Caco-2 (cell line): ENCODE results near the gene PUS7L. TPM values are rescaled to one million over a fixed set of nuclear protein-coding genes. Genes with fewer than 3 reads are reported as not detected.

Experiments
- BruUV-seq: library from RNA; stranded (reverse); fragments of 400-500 nt; replicated peaks from 2 replicates; lab custom pipeline; 2021; lab: Mats Ljungman, UMichigan
- CTCF ChIA-PET: fragments of 300-600 bp; sonication (Branson Sonifier 250); formaldehyde crosslinking; loops from one replicate; lab custom pipeline; 2022; ENCODE audit warnings: antibody characterized with exemption; lab: Charles Lee
- POLR2A ChIA-PET: fragments of 300-600 bp; sonication (Branson Sonifier 250); formaldehyde crosslinking; loops from one replicate; lab custom pipeline; 2022; ENCODE audit warnings: antibody characterized with exemption; lab: Charles Lee
- DNase-seq, 2 experiments: peaks; one replicate each; pipeline versions ENCODE4 v3.0.0 to v3.0.0-alpha.2; 2020 to 2022
- H3K27me3 ChIP-seq: replicated peaks from 2 replicates; pipeline ENCODE4 v1.6.0; 2011; ENCODE audit warnings: low read length; ENCODE audit not compliant: control insufficient read depth, insufficient read depth
- H3K36me3 ChIP-seq: 2 replicates; pipeline ENCODE4 v1.5.1; 2011; ENCODE audit warnings: low read length; ENCODE audit not compliant: control insufficient read depth, insufficient read depth
- H3K4me1 ChIP-seq: fragments of 250-450 bp; sonication (Bioruptor Pico); 2 replicates; pipeline ENCODE4 v1.5.1; 2020; ENCODE audit warnings: mild to moderate bottlenecking
- H3K4me3 ChIP-seq: 2 replicates; pipeline ENCODE4 v1.5.1; 2011; ENCODE audit warnings: low read depth, mild to moderate bottlenecking, control low read depth, low read length
- H3K9me3 ChIP-seq: fragments of 250-450 bp; sonication (Bioruptor Pico); 2 replicates; pipeline ENCODE4 v1.5.1; 2020; ENCODE audit warnings: mild to moderate bottlenecking, moderate library complexity
- H3K27ac Mint-ChIP-seq: one replicate; pipeline ENCODE4 v1.8.0; 2022; ENCODE audit warnings: mixed read lengths; ENCODE audit not compliant: unreplicated experiment
- H3K27me3 Mint-ChIP-seq: one replicate; pipeline ENCODE4 v1.8.0; 2022; ENCODE audit warnings: mixed read lengths; ENCODE audit not compliant: insufficient read depth, unreplicated experiment
- H3K36me3 Mint-ChIP-seq: one replicate; pipeline ENCODE4 v1.8.0; 2022; ENCODE audit warnings: mild to moderate bottlenecking, mixed read lengths; ENCODE audit not compliant: insufficient read depth, unreplicated experiment
- H3K4me1 Mint-ChIP-seq: one replicate; pipeline ENCODE4 v1.8.0; 2022; ENCODE audit warnings: low read depth, mixed read lengths; ENCODE audit not compliant: unreplicated experiment
- H3K4me3 Mint-ChIP-seq: one replicate; pipeline ENCODE4 v1.8.0; 2022; ENCODE audit warnings: mild to moderate bottlenecking, moderate library complexity, mixed read lengths; ENCODE audit not compliant: unreplicated experiment
- H3K9me3 Mint-ChIP-seq: one replicate; pipeline ENCODE4 v1.8.0; 2022; ENCODE audit warnings: mixed read lengths; ENCODE audit not compliant: unreplicated experiment
- CTCF ChIP-seq, 2 experiments: fragments of 200-600 bp in 1 of 2; IDR thresholded peaks; 1 replicate in 1 of 2; 2 replicates in 1 of 2; pipeline versions ENCODE4 v1.5.1 to v1.8.0; 2011 to 2022; ENCODE audit warnings: antibody characterized with exemption in 1 of 2, control low read depth in 1 of 2, inconsistent platforms in 1 of 2, low read depth in 1 of 2, low read length in 1 of 2, mild to moderate bottlenecking in 1 of 2, moderate library complexity in 1 of 2; ENCODE audit not compliant: insufficient read depth in 1 of 2, severe bottlenecking in 1 of 2, unreplicated experiment in 1 of 2
- intact Hi-C: fragments of 100-400 bp; cut with micrococcal nuclease; formaldehyde crosslinking; loops from one replicate; pipeline ENCODE4 v1.10.0; 2022; ENCODE audit not compliant: unreplicated experiment
- total RNA-seq: library from RNA; stranded (reverse); gene quantifications from 2 replicates; pipeline ENCODE4 v1.2.3, GENCODE V29; 2022

The PUS7L gene
- total RNA-seq, 1 experiment from 2014 or later, result 29.1 TPM

GRCh38 chr12:43742106-43742505 is 16.5 kb downstream of the PUS7L start:
- intact Hi-C loops, result no loop called here
- no peak overlapping the region for H3K4me3 ChIP-seq

GRCh38 chr12:43740511-43741100 is 18.0 kb downstream of the PUS7L start:
- H3K4me1 ChIP-seq, result no peaks in the 10 kb centered on the region
- no peaks in the 10 kb centered on the region for H3K9me3 Mint-ChIP-seq
- intact Hi-C loops, result no loop called here
- TF ChIP-seq CTCF (IDR thresholded peaks at IDR 0.05; ENCODE audit: insufficient read depth in 1 of 2, low read depth in 1 of 2, low read length in 1 of 2, severe bottlenecking in 1 of 2, unreplicated experiment in 1 of 2), result no peak
- peaks cover 1% of the 10 kb centered on the region; the same call in 1 of the 2 replicates for H3K36me3 ChIP-seq
- H3K27ac Mint-ChIP-seq, result no peak overlapping the region
- BruUV-seq, result no TSS peak
- CTCF ChIA-PET, result no interaction called here
- no peak for DNase-seq
- H3K4me3 ChIP-seq, result no peak overlapping the region
- POLR2A ChIA-PET, result no interaction called here
- H3K4me1 Mint-ChIP-seq, result no peaks in the 10 kb centered on the region
- no peak overlapping the region for H3K4me3 Mint-ChIP-seq
- no peaks in the 10 kb centered on the region for H3K9me3 ChIP-seq
- H3K36me3 Mint-ChIP-seq, result peaks cover 34% of the 10 kb centered on the region
- no peaks in the 10 kb centered on the region for H3K27me3 Mint-ChIP-seq
- no peaks in the 10 kb centered on the region for H3K27me3 ChIP-seq

More at GRCh38 chr12:43742106-43742505, 16.5 kb downstream of the PUS7L start:
- H3K27ac Mint-ChIP-seq, result no peak overlapping the region
- ChIA-PET POLR2A (no interaction called here), CTCF (no interaction called here)
- Histone ChIP-seq H3K27me3 (no peaks in the 10 kb centered on the region), H3K4me1 (no peaks in the 10 kb centered on the region), H3K36me3 (no peaks in the 10 kb centered on the region), H3K9me3 (no peaks in the 10 kb centered on the region)
- no peak for TF ChIP-seq CTCF (IDR thresholded peaks at IDR 0.05; ENCODE audit: insufficient read depth in 1 of 2, low read depth in 1 of 2, low read length in 1 of 2, severe bottlenecking in 1 of 2, unreplicated experiment in 1 of 2)
- no peak overlapping the region for H3K4me3 Mint-ChIP-seq
- no peak for DNase-seq
- H3K4me1 Mint-ChIP-seq, result no peaks in the 10 kb centered on the region
- H3K9me3 Mint-ChIP-seq, result no peaks in the 10 kb centered on the region
- peaks cover 20% of the 10 kb centered on the region for H3K36me3 Mint-ChIP-seq
- BruUV-seq, result no TSS peak
- H3K27me3 Mint-ChIP-seq, result no peaks in the 10 kb centered on the region

- intact Hi-C loops, result no loop called here
- no TSS peak for BruUV-seq
- H3K27me3 ChIP-seq, result no peaks in the 10 kb centered on the region
- H3K4me1 ChIP-seq, result no peaks in the 10 kb centered on the region
- Mint-ChIP-seq H3K4me1 (no peaks in the 10 kb centered on the region), H3K27me3 (no peaks in the 10 kb centered on the region), H3K36me3 (peaks cover 44% of the 10 kb centered on the region), H3K27ac (no peak overlapping the region), H3K4me3 (no peak overlapping the region), H3K9me3 (no peaks in the 10 kb centered on the region)
- no peak overlapping the region for H3K4me3 ChIP-seq
- H3K36me3 ChIP-seq, result peaks cover 1% of the 10 kb centered on the region; the same call in 1 of the 2 replicates
- POLR2A ChIA-PET, result no interaction called here
- no peak for TF ChIP-seq CTCF (IDR thresholded peaks at IDR 0.05; ENCODE audit: insufficient read depth in 1 of 2, low read depth in 1 of 2, low read length in 1 of 2, severe bottlenecking in 1 of 2, unreplicated experiment in 1 of 2)
- no peaks in the 10 kb centered on the region for H3K9me3 ChIP-seq
- no peak for DNase-seq
- CTCF ChIA-PET, result no interaction called here
Observed at GRCh38 chr12:43737646-43738045, 20.9 kb downstream of the PUS7L start.
